Measurements from ENCODE around the gene KLHL14.
"Not testable (repeated sequence)": the region's sequence is repeated elsewhere in the genome, so short reads cannot be mapped to it uniquely, and the experiment has no call there.

KLHL14 gene

DNA sequence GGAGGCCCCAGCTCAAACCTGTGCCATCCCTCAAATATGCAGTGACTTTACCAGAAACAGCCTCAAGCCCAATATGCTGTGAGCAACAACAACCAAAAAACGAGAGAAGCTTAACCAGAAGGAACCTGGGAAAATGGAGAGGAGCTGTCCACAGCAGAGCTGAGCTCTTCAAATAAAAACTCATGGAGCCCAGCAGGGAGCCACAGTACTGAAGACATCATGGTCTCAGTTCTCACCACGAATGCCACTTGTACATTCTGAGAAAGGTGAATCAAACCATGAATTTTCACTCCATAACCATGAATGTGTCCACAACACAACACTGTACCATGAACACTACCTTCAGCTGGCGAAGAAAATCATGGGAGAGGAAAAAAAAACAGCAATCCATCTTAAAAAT is 50.5 kb downstream of the KLHL14 start:
- DNase-seq (ENCODE audit: low spot score), result no peak

DNA sequence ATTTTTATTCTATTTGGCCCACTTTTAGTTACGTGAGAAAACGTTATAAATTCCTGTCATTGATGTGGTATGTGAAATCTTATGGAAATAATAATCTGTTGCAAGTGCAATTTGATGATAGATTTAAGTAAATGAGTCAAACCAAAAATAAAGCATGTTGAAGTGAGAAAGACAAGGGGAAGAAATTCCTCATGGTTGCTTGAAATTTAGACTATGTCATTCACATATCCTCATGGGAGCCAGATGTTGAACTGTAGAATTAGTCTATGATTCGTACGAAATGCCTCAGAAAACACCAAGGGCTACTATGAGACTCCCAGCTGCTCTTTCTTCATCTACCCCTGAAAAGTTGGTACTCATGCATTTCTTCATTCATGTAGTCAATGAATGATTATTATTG is 55.7 kb downstream of the KLHL14 start:
- DNase-seq (ENCODE audit: low spot score), result no peak

DNA sequence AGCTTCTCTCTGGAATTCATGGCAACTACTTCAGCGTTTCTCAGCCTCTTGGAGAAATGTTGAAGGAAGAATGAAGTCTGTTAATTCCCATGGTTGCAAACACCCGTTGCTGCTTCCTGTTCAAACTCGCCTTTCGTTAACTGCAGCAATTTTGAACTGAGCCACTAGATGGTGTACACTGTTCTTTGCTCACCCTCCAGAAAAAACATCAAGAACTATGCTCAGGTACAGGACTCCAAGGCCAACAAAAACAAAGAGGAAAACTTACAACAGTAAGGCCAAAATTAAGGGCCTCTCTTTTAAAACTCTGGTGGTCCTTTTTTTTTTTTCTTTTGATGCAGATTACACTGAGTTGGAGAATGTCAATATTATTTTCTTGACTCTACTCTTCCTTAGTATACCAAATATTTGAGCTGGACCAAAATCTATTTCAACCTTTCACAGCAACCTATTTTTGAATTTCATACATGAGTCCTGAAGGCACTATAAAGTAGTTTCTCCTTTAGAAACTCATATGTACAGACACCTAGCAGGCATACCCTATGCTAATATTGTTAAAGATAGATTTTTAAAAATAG is 58.2 kb downstream of the KLHL14 start:
- peak; percentile 27 for DNase-seq (ENCODE audit: low spot score)

DNA sequence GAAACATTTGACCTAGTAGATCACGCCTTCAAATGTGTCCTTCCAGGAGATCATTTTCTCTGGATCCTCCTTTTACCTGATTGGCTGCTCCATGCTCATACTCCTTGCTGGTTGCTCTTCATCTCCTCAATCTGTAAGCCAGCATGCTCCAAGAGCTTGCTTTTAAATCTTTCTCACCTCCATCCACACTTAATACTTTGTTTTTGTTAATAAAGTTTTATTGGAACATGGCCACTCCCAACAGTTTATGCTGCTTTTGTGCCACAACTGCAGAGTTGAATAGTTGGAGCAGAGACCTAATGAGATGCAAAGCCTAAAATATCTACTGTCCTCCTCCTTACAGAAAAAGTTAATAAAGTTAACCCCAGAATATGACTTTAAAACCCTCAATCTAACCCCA is 60.0 kb downstream of the KLHL14 start:
- DNase-seq (ENCODE audit: low spot score), result no peak

GRCh38 chr18:32711862-32712261 is 61.0 kb downstream of the KLHL14 start:
- DNase-seq (ENCODE audit: low spot score), result no peak

- no peak for DNase-seq (ENCODE audit: low spot score)
Observed at GRCh38 chr18:32707586-32707985, 65.2 kb downstream of the KLHL14 start.

DNA sequence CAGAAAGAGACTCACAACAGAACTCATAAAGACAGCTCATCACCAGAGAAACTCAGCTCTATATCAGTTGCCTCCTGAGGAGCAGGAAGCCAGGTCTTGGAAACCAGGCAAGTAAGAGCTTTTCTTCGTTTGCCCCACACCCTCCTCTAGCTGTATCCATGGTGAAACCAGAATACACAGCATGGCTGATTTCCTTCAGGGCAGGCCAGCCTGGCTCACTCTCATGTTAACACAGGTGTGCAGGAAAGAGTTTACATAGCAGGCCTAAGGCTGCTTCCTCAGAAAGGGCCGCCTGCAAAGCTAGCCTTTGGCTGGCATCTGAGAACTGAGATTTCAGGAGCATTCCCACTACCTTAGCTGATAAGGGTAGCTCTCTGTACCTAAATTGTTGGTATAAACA is 65.7 kb downstream of the KLHL14 start:
- DNase-seq (ENCODE audit: low spot score), result no peak

- no peak for DNase-seq (ENCODE audit: low spot score)
Observed at GRCh38 chr18:32701313-32701712, 71.5 kb downstream of the KLHL14 start.

DNA sequence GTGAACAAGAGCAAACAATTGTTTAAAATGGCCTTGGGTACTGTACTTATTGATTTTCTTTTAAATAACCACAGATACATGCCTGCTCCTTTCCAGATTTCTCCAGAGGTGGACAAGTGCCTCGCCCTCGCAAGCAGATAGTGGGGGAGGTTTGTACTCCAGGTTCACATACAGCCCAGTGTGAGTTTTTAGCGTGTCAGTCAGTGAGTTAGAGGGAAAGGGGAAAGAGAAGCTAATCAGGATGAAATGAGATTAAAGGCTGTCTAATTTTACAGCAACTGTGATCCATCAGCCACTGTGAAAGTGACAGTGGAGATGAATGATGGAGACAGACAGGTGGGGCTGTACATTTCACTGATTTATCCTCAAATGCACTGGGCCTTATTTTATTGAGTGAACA is 74.7 kb downstream of the KLHL14 start:
- no peak for DNase-seq (ENCODE audit: low spot score)

DNA sequence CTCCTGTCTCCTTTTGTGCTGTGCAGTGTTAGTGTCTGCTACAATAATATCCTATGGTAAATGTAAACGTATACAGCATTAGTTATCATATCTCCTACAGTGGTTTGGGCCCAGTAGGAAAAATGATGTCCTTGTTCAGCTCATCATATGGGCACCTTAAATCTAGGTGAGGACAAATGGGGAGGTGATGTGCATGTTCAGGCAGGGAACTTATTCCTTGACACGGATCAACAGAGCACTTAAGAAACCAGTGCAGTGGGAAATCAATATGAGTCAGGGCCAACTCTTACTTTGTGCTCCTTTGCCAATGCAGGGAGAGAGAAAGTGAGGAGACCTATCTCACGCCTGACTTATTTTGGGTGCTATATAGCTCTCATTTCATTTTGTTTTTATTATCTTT is 76.4 kb downstream of the KLHL14 start:
- DNase-seq (ENCODE audit: low spot score), result no peak

DNA sequence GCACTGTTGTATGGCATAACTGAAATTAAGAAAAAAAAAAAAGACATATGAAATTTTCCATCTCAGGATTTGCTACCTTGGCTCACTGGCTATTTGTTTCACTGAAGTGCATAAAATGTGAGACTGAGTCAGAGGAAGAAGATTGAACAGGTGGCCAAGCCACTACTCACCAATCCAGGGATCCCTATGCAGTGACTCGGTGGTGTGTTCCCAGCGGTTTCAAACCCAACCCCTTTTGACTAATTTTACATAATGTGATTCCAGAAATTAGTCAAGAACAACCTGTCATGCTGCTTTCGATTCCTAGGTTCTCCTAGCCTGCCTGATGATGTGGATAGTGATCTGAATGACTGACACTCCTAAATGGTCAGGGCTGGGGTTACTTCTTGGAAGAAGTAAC is 77.3 kb downstream of the KLHL14 start:
- DNase-seq (ENCODE audit: low spot score), result no peak

- DNase-seq (ENCODE audit: low spot score), result no peak
Observed at GRCh38 chr18:32688821-32689220, 84.0 kb downstream of the KLHL14 start.

- no peak for DNase-seq (ENCODE audit: low spot score)
Observed at GRCh38 chr18:32684940-32685339, 87.9 kb downstream of the KLHL14 start.

- no peak for DNase-seq (ENCODE audit: low spot score)
Observed at GRCh38 chr18:32684096-32684495, 88.7 kb downstream of the KLHL14 start.

GRCh38 chr18:32683044-32683443 is 89.8 kb downstream of the KLHL14 start:
- no peak for DNase-seq (ENCODE audit: low spot score)

DNA sequence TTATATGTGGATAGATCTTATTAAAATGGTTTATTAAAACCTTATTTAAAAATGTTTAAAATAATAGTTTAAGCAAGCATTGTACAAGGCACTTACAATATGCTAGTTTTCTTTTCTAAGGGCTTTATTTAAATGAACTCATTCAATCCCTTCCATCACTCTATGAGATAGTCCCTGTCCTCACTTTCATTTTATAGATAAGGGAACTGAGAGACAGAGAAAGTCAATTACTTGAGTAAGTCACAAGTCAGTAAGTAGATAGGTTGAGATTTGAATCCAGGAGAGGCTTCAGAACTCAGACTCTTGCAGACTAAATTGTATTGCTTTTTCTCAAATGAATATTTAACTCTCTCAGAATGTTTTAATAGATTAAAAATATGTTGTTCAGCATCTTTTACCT is 95.2 kb downstream of the KLHL14 start:
- no peak for DNase-seq (ENCODE audit: low spot score)

DNA sequence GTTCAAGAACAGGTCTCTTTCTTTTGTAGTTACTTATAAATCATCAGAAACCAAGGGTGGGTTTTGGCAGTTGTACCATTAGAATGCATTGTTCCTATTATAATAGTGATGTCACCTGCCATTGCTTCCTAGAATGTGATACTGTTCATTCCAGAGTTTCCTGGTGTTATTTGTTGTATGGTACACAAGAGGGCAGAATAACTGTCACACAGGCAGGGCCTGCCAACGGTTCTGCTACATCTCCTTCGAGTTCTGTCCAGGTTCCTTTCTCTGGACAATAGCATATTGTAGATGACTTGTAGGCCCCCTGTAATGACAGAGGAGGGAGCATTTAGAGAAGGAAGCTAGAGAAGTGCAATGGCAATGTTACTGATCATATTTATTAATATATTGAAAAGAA is 98.3 kb downstream of the KLHL14 start:
- DNase-seq (ENCODE audit: low spot score), result no peak

- no peak for DNase-seq (ENCODE audit: low spot score)
Observed at GRCh38 chr18:32672398-32672797, 100.4 kb downstream of the KLHL14 start.

GRCh38 chr18:32670727-32671126 is 102.1 kb downstream of the KLHL14 start:
- no peak for DNase-seq (ENCODE audit: low spot score)

- DNase-seq (ENCODE audit: low spot score), result no peak
Observed at GRCh38 chr18:32669549-32670165, 103.2 kb downstream of the KLHL14 start.

GRCh38 chr18:32668956-32669355 is 103.9 kb downstream of the KLHL14 start:
- DNase-seq (ENCODE audit: low spot score), result no peak

GRCh38 chr18:32661486-32662299 is 111.1 kb downstream of the KLHL14 start:
- DNase-seq (ENCODE audit: low spot score), result peak; percentile 2

DNA sequence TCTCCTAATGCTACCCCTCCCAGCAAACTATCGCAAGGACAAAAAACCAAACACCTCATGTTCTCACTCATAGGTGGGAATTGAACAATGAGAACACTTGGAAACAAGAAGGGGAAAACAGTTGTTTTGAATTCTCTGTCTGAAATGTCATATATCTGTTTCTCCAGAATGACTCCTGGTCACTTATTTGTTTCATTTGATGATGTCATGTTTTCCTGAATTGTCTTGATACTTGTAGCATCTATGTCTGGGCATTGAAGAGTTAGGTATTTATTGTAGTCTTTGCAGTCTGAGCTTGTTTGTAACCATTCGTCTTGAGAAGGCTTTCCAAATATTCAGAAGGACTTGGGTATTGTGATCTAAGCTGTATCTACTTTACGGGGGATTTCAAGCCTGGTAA is 118.3 kb downstream of the KLHL14 start:
- DNase-seq (ENCODE audit: low spot score), result not testable (repeated sequence)
